Lower leg skin (tissue), 3 donors: ENCODE measurements around the gene PIP4K2A.

ENCODE experiments used
- CTCF ChIP-seq, 3 donors: fragments of 450-650 bp; IDR thresholded peaks; one replicate each; pipeline ENCODE4 v1.5.1; 2016; ENCODE audit warnings: antibody characterized with exemption in 3 of 3, mild to moderate bottlenecking in 3 of 3, moderate library complexity in 2 of 3
- POLR2A ChIP-seq, 2 donors: fragments of 450-650 bp; IDR thresholded peaks; one replicate each; pipeline ENCODE4 v1.6.1; 2016 to 2017; ENCODE audit warnings: antibody characterized with exemption in 2 of 2, mild to moderate bottlenecking in 1 of 2, moderate library complexity in 1 of 2

GRCh38 chr10:22628309-22628708, 86.1 kb downstream of the PIP4K2A start:
- TF ChIP-seq CTCF (IDR thresholded peaks at IDR 0.05) (no peak), POLR2A (IDR thresholded peaks at IDR 0.05) (no peak)
